ENCODE results near the gene AP1M2. TPM values are rescaled to one million over a fixed set of nuclear protein-coding genes. Genes with fewer than 3 reads are reported as not detected.

Gene AP1M2
- total RNA-seq, 2 donors from 2014 or later: 28.1 to 85.8 TPM

DNA sequence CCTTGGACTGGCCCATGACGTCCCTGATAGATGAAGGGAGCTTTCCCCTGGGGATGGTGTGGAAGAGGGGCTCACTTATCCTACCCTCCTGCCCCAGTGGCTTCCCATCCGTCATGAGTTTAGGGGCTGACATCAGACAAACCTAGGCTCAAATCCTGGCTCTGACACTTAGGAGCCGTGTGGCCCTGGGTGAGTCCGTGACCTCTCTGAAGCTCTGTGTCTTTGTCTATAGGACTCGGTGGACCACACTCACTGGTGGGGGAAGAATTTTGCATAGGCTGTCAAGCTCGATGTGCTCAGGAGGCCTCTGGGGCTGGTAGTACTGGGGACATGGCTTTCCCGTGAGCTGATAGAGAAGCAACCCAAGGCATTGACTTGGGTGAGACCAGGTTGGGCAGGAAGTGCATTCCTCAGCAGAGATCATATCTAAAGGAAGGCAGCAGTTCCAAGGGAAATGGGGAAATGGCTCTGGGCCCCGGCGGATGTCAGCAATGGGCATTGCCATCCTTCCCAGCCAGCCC is 17.4 kb upstream of the AP1M2 start:
- no peak for DNase-seq (ENCODE audit: low spot score)
- no peaks in the 10 kb centered on the region for H3K9me3 ChIP-seq
- WGBS: 87% methylated on average over 9 of the region's 9 CpGs
- H3K36me3 ChIP-seq: no peaks in the 10 kb centered on the region
- intact Hi-C loops (cut with DNase I): no loop called here
- TF ChIP-seq POLR2A (IDR thresholded peaks at IDR 0.05) (no peak), POLR2AphosphoS5 (IDR thresholded peaks at IDR 0.05) (no peak)
- TF ChIP-seq, protein P1, sequence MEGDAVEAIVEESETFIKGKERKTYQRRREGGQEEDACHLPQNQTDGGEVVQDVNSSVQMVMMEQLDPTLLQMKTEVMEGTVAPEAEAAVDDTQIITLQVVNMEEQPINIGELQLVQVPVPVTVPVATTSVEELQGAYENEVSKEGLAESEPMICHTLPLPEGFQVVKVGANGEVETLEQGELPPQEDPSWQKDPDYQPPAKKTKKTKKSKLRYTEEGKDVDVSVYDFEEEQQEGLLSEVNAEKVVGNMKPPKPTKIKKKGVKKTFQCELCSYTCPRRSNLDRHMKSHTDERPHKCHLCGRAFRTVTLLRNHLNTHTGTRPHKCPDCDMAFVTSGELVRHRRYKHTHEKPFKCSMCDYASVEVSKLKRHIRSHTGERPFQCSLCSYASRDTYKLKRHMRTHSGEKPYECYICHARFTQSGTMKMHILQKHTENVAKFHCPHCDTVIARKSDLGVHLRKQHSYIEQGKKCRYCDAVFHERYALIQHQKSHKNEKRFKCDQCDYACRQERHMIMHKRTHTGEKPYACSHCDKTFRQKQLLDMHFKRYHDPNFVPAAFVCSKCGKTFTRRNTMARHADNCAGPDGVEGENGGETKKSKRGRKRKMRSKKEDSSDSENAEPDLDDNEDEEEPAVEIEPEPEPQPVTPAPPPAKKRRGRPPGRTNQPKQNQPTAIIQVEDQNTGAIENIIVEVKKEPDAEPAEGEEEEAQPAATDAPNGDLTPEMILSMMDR (IDR thresholded peaks at IDR 0.05): no peak
- no peaks in the 10 kb centered on the region for H3K27me3 ChIP-seq (replicated peaks; ENCODE audit: insufficient read depth)
- H3K4me1 ChIP-seq (replicated peaks): peaks cover 2% of the 10 kb centered on the region
- H3K27ac ChIP-seq: peak overlapping the region; percentile 64 to 79
- no peak overlapping the region for H3K4me3 ChIP-seq

DNA sequence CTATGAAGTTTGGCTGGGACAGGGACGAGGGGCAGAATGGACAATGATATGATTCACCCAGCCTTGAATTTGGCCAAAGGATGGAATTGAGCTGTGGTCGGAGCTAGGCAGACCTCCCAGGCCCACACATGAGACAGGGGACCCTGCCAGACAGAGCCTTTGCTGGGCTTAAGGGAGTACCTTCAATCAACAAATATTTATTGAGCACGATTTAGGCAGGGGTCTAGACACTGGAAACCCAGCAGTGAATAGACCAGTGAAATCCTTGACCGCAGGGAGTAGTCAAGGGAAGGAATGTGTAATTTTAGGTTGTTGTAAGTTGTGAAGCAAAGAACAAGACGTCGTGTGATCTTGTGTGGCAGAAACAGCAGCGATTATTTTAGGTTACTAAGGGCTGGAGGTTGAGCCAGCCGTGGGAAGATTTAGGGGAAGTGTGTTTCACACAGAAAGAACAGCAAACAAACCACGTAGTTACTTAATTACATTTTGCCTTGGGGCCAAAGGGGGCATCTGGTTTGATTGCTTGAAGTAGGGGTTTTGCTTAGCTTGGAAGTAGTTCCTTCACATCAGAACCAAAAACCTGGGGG is 16.9 kb upstream of the AP1M2 start:
- H3K4me3 ChIP-seq: peak overlapping the region in 1 of 2 donors; percentile 5
- H3K27ac ChIP-seq: peak overlapping the region; percentile 64 to 79
- intact Hi-C loops (cut with DNase I): no loop called here
- 31% methylated on average over 9 of the region's 9 CpGs for WGBS
- no peaks in the 10 kb centered on the region for H3K9me3 ChIP-seq
- H3K36me3 ChIP-seq: no peaks in the 10 kb centered on the region
- H3K4me1 ChIP-seq (replicated peaks): peaks cover 2% of the 10 kb centered on the region
- DNase-seq (ENCODE audit: low spot score): no peak
- TF ChIP-seq POLR2A (IDR thresholded peaks at IDR 0.05) (no peak), POLR2AphosphoS5 (IDR thresholded peaks at IDR 0.05) (no peak)
- TF ChIP-seq, protein P1 (IDR thresholded peaks at IDR 0.05): no peak
- no peaks in the 10 kb centered on the region for H3K27me3 ChIP-seq (replicated peaks; ENCODE audit: insufficient read depth)

DNA sequence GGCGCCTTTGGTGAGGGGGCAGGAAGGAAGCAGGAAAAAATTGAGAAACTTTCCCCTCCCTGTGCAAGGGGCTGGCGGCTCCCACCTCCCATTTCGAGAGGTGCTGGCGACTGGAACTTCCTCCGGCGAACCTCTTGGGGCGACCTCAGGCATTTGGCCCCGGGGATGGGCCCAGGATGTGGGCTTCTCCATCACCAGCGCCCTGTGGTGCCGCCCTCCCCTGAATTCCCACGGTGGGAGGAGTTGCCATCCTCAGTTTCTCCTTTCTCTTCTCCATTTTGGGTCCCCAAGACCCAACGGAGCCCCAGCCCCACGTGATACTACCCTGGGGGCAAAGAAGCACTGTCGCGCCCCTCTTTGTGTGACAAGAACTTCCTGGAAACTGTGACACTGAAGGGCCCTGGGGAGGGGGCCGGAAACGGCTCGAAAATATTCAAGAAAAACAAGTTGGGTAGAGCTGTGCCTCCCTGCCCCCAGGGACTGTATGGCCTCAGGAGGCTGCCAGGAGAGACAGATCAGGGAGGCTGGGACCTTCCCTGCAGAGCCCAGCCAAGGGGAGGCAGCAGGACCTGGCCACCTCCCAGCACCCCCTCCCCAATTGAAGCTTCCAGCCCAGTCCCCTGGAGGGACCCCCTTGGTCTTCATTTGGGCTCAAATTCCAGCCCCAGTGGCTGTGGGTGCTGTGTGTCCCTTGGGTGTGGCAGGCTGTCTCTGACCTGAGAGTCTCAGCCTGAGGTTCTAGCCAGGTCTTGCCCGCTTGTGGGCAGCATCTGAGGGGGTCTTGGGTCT is 16.2 kb upstream of the AP1M2 start:
- Histone ChIP-seq H3K36me3 (no peaks in the 10 kb centered on the region), H3K27me3 (replicated peaks; ENCODE audit: insufficient read depth) (no peaks in the 10 kb centered on the region), H3K4me1 (replicated peaks) (peaks cover 2% of the 10 kb centered on the region), H3K4me3 (peak overlapping the region; percentile 91 to 93), H3K9me3 (no peaks in the 10 kb centered on the region), H3K27ac (peak overlapping the region; percentile 64 to 79)
- intact Hi-C loops (cut with DNase I): no loop called here
- WGBS: 14% methylated on average over 19 of the region's 19 CpGs
- TF ChIP-seq POLR2AphosphoS5 (IDR thresholded peaks at IDR 0.05) (no peak), POLR2A (IDR thresholded peaks at IDR 0.05) (no peak)
- TF ChIP-seq, protein P1 (IDR thresholded peaks at IDR 0.05): no peak
- no peak for DNase-seq (ENCODE audit: low spot score)

DNA sequence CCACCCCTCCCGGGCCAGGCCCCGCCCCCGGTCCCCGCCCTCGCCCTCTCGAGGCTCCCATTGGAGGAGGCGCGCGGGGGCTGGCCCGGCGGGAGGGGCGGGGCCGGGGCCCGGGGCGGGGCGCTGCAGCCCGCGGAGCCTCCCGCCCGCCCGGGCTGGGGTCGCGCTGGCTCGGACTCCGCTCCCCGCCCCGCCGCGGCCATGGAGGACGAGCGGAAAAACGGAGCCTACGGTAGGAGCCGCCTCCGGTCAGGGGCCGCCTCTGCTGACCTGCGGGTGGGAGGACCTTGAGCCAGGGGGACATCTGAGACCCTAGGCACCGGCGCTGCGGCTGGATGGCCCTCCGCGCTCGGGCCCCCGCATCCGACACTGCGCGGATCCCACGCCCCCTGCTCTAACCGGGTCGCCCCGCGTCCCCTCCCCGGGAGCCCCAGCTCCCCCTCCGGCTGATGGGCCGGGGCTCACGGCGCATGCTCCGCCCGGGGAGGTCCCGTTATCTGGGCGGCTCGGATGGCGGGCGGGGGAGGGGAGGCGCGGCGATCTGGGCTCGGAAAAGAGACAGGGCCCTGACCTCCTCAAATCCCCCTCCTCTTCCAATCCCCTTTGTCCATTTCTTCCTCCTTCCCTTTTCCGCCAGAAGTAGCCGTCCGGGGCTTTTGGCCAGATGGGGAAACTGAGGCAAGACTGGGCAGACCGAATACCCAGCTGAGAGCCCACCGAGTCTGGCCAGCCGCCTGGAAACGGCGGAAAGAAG is 15.4 kb upstream of the AP1M2 start:
- Histone ChIP-seq H3K36me3 (no peaks in the 10 kb centered on the region), H3K9me3 (no peaks in the 10 kb centered on the region), H3K4me3 (peak overlapping the region; percentile 91 to 93), H3K27me3 (replicated peaks; ENCODE audit: insufficient read depth) (no peaks in the 10 kb centered on the region), H3K27ac (peak overlapping the region; percentile 64 to 79), H3K4me1 (replicated peaks) (peaks cover 2% of the 10 kb centered on the region)
- peak; percentile 72 for DNase-seq (ENCODE audit: low spot score)
- intact Hi-C loops (cut with DNase I): no loop called here
- TF ChIP-seq POLR2AphosphoS5 (IDR thresholded peaks at IDR 0.05) (no peak), POLR2A (IDR thresholded peaks at IDR 0.05) (peak; percentile 16)
- TF ChIP-seq, protein P1 (IDR thresholded peaks at IDR 0.05): no peak
- under 1% methylated on average over 68 of the region's 76 CpGs for WGBS

All from prostate gland (tissue), 2 donors.